ENCODE data around the gene FBRS.
"Not testable (repeated sequence)": the region's sequence is repeated elsewhere in the genome, so short reads cannot be mapped to it uniquely, and the experiment has no call there.

The FBRS gene

DNA sequence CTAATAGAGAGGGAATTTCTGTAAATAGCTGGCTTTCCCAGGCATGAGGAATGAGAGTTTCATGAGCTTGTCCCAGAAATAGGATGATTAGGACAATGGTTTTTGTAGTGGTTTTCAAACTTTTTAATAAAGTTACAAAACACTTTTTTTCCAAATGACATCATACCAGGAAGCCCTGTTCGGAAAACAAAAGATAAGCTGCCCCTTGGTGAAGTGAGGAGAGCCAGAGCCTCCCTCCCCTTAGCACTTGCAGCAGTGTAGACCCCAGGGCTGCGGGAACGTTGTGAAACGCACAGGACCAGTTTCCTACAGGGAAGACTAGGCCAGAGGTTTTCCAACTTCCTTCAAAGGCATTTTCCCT lies 7.6 kb downstream of the FBRS start:
- DNase-seq, result no peak

DNA sequence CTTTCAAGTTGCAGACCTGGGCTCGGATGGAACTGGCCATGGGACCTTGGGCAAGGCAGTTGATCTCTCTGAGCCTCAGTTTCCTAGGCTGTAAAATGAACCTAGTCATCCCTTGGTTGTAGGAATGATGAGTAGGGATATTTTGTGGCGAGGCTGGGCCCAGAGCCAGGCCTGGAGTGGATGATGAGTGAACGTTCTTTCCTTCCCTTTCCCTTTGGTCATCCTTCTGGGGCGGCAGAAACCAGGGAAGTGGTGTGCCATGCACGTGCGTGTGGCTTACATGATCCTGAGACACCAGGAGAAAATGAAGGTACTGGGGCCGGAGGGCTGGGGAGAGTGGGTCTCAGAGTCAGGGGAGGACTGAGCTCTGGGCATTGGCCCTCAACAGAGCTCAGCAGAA lies 8.4 kb downstream of the FBRS start:
- no peak for DNase-seq

DNA sequence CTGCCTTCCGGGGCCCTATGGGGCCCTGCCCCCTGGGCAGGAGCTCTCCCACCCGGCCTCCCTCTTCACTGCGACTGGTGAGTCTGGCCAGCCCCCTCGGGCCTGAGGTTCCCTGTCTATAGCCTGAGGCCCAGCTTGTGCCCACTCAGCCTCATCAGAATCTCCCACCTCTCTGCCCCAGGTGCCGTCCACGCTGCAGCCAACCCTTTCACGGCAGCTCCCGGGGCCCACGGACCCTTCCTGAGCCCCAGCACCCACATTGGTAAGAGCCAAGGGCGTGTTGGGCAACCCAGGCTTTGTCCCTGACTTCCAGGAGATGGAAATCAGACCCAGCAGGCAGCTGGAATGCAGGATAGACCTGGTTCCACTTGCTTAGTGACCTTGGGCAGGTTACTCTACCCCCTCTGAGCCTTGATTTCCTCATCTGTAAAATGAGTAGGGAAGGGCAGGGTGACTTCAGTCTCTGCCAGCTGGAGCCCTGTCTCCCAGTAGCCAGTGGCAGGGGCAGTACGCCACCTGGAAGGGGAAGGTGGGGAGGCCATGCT lies 9.2 kb downstream of the FBRS start:
- DNase-seq, result no peak

DNA sequence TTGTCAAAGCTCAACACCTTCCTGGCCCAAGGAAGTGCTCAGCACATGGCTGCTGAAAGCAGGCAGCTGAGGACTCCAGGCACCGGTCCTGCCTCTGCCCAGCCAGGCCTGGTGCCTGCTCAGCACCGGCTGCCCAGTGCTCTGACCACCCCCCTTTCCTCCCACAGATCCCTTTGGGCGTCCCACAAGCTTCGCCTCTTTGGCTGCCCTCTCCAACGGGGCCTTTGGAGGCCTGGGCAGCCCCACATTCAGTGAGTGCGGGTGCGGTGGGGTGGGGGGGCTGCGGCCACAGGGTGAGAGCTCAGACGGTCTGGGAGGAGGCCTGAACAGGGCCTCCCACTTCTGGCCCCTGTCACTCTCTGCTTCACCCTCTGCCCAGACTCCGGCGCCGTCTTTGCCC lies 10.2 kb downstream of the FBRS start:
- no peak for DNase-seq

DNA sequence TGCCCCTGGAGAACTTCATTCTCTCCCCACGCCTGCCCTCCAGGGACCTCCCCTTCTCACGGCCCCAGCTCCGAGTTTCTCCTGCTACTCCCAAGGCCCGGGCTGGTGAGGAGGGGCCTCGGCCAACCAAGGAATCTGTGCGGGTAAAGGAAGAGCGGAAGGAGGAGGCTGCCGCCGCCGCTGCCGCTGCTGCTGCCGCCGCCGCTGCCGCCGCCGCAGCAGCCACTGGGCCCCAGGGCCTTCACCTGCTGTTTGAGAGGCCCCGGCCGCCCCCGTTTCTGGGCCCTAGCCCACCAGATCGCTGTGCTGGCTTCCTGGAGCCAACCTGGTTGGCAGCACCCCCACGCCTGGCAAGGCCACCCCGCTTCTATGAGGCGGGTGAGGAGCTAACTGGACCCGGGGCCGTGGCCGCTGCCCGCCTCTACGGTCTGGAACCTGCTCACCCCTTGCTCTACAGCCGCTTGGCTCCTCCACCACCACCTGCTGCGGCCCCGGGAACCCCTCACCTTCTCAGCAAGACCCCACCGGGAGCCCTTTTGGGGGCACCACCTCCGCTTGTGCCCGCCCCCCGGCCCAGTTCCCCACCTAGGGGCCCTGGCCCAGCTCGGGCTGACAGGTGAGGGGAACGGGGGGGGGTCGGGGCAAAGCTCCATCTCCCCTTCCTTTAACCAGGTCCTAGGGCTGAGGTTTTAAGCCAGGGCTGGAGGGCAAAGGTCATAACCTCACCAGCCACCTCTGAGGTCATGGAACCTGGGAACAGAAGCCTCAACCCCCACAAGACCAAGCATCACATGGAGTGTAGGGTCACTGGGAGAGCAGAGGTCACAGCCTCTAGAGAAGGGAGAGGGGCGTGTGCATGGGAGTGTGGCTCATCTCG lies 11.0 kb downstream of the FBRS start:
- no peak for DNase-seq

DNA sequence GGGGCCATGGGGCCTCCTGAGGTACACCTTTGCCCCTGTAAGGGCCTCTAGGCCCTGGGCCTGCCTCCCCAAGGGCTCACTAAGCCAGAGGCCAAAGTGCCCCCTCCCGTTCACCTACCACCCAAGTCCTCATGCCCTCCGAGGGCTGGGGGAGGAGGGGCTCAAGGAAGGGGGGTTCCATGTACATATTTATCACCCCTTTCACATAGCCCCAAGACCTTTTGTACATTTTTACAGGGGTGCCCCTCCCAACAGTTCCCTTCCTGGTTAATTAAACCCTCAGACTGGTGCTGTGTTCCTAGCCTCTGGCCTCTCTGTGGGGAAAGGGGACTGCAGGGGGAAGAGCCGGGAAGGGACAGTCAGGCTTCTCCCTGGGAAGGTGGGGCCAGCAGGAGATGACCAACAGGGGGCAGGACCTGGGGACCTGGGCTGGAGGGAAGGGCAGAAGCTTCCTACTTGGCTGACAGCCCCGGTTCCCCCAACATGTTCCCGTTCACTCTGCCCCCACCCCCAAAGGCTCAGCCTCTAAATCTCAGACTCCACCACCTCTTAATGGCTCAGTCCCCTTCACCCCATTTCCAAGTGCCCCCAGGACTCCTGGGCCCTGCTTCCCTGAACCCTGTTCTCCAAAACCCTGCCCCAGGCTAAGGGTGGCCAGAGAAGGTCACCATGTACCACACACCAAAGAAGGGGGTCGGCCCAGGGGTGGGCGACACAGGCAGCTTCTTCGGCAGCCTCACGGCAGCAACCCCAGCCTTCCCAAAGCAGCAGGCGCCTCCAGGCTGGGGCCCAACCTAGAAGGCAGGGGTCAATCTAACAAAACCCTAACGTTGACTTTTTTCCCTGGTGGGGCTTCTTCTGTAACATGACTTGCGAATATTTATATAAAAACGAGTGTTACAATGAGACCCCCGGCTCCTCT lies 11.9 kb downstream of the FBRS start:
- DNase-seq, result no peak

DNA sequence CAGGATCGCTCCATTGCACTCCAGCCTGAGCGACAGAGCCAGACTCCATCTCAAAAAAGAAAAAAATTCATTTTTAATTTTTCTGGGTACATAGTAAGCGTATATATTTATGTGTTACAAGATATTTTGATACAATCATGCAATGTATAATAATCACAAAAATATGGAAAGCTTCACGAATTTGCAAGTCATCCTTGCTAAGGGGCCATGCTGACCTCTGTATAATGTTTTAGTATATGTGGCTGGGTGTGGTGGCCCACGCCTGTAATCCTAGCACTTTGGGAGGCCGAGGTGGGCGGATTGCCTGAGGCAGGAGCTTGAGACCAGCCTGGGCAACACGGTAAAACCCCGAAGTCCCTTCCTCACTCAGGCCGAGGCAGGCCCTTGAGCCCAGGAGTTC lies 16.9 kb downstream of the FBRS start:
- DNase-seq, result no peak

DNA sequence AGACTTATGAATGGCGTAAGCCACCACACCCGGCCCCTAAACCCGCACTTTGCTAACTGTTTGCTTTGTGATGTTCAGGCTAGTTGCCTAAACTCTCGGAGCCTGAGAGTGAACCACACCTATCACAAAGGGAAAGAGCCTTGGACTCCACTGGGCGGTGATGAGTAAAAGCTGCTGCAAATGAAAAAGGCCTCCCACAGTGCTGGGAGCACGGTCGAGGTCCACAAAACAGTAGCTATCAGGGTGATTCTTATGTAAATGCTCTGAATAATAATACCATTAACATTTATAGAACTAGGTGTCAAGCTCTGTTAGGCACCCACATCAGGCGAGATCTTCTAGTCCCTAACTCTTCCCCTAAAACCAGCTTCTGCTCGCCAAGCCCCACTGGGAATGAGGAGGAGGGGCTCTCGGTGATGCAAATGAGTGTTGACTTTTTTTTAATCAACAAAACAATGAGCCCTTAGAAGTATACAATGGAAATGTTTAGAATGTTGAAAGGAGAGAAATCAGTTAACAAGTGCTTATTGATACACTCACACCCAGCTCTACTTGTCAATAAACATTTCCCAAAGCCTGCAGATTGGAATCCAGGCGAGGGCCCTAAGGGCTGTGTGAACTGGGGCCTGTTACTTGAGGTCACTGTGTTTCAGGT lies 19.8 kb downstream of the FBRS start:
- DNase-seq, result no peak

DNA sequence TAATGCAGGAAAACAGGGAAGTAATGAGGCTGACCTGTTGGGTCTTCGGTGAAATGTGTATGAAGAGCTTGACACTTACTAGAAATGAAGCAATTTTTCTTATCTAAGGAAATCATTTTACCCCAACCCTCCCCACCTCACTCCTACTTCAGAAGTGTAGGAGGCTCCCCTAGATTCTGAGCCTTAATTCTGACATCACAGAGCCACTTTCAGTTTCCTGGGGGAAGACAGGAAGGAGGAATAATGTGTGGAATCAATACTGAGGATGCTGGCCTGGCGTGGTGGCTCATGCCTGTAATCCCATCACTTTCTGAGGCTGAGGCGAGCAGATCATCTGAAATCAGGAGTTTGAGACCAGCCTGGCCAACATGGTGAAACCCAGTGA lies 20.3 kb downstream of the FBRS start:
- no peak for DNase-seq

DNA sequence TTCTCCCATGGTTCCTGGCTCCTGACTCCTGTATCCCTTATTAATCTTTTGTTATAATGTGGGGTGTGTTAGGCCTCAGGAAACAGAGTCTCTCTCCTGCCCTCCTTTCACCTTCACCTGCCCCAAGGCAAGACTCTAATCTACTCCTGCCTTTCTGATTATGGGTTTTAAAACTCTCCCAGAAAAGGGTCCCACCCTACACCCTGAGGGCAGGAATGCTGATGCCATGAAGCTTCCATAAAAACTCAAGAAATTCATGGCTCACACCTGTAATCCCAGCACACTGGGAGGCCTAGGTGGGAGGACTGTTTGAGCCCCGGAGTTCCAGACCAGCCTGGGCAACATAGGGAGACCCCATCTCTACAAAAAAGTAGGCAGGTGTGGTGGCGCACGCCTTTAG lies 22.1 kb downstream of the FBRS start:
- DNase-seq, result no peak

DNA sequence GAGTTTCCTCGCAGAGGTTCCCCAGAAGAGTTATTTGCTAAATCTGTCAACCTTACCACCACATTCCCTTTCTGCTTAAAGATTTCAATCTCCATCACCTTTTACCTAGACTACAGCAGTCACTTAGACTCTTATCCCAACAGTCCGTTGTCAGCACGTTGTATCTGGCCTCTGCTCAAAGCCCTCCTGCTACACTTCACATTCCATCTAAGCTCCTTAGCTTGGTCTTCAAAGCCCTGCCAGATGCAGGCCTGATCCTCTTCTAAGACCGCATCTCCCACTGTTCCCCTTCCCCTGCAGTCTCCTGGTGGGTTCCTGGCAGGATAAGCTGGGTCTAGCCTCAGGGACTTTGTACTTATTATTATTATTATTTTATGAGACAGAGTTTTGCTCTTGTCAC lies 30.5 kb downstream of the FBRS start:
- no peak for DNase-seq

DNA sequence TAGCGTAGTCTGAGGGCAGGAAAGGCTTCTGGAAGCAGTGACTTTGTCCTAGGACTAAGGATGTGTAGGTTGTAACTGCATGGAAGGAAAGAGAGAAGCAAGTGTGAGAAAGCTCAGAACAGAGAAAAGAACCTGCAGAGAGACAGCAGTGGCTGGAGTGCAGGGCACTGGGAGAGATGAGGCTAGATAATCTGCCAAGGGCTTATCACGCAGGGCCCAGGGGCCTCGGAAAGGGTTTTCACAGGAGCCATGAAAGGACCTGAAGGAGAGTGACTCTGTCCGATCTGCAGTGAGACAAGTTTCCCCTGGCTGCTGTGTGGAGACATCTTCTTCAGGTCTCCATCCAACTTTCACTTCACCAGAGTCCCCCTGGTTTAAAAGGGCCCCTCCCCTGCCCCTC lies 33.7 kb downstream of the FBRS start:
- DNase-seq, result no peak

DNA sequence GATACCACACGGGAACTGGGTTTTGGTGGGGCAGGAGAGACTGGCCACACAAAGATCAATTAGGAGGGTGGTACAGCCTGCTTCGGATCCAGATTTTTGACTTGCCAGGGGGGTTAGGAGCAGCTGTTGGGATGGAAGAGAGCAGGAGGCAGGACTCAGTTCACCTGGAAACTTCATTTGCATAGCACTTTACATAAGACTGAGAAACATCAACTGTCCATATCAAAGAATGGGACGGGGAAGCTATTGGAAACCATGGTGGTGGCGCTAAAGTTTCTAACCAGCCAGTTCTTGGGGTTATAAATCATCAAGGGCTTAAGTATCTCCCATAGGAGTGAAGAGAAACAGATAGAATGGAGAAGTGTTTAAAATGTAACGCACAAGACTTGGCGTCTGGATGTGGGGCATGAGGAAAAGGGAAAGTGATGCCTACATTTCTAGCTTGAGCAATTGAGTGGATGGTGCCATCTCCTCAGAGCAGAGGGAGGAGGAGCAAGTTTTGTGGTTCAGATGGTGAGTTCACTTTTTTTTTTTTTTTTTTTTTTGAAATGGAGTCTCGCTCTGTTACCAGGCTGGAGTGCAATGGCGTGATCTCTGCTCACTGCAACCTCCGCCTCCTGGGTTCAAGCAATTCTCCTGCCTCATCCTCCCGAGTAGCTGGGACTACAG lies 34.3 kb downstream of the FBRS start:
- no peak for DNase-seq

DNA sequence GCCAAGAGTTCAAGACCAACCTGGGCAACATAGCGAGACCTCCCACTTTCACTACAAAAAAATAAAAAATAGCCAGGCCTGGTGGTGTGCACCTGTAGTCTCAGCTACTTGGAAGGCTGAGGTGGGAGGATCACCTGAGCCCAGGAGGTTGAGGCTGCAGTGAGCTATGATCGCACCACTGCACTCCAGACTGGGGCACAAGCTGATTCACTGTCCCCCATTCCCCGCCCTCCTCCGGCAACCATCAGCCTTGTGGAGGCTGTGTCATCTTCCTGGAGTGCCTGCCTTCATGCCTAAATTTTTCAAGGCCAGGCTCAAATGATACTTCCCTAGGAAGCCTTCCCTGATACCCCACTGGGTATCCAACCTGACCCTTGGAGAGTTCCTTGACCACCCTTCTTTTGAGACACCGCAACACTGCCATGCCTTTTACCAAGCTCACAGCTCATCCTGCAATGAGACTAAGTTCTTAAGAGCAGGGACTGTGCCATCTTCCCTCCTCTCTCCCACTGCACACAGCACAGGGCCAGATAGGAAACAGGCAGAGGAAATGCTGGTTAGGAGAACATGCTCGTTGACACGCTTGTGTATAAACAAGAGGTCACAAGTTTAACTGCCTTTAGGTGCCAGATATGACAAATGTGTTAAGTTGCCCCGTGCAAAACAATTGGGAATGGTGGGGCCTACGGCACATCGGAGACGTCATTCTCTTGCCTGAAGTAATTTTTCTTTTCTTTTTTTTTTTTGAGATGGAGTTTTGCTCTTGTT lies 36.9 kb downstream of the FBRS start:
- DNase-seq, result no peak

DNA sequence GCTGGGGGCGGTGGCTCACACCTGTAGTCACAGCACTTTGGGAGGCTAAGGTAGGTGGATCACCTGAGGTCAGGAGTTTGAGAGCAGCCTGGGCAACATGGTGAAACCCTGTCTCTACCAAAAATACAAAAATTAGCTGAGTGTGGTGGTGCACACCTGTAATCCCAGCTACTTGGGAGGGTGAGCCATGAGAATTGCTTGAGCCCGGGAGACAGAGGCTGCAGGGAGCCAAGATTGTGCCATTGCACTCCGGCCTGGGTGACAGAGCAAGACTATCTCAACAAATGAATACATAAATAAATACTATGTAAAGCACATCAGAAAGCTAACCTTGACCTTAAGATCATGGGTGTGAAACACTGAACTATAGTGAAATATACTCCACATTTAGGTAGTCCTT lies 38.4 kb downstream of the FBRS start:
- not testable (repeated sequence) for DNase-seq

DNA sequence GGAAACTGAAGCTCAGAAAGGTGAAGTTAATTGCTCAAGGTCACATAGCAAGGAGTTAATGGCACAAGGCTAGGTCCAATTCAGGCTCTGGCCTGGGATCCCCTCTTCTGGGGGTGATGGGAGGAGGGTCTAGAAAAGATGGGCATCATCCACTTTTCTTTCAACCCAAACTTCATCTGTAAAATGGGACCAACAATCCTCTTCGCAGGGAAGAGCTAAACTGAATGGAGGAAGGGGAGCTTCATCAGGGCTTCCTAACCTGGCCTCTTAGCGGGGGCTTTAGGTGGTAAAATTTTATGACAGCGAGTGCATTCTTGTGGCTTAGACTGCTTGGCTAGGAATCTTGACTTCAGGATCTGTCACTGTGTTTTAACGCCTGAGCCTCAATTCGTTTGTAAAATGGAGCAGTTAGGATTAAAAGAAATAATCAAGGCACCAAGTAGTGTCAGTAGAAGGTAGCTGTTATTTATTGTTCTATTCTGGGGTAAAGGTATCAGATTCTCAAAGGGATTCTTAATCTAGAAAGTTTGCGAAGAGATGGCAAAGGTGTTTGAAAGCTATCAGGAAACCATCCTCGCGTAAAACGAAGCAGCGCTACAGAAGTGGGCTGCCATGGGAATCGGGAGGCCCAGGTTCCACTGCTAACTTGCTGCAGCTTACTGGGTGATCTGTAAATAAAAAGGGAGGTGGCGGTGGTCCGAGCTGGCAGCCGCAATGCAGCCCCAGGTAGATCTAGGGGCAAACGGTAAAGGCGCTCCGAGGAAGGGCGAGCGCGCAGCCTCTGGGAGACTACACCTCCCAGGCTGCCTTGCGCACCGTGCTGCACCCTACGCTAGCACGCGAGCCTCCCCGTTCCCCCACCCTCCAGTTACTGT lies 39.3 kb downstream of the FBRS start:
- no peak for DNase-seq

DNA sequence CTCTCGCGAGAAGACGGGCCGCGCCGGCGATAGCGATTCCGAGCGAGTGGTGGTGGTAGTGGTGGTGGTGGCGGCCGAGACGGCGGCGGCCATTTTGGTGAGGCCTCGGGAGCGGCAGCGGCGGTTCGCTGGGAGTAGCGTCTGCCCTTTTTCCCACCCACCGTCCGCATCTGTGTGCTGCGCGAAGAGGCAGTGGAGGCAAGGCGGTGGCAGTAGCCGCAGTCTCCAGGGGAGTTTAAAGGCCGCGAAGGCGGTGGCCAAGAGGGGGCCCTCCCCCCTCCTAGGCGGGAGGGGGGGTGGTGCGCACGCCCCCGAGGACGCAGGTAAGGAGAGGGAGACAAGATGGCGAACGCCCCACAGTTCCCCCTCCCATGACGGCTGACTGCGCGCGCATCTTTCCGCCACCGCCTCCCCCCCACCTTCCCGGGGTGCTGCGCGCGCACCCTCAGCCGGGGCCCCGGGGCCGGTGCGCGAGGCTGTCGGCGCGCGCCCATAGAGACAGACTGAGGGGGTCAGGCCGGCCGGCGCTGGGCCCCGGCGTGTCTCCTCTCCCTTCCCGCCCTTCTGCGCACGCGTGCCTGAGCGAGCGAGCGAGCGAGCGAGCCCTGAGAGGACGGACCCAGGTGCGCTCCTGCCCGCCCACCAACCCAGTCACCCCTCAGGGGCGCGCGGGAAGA lies 40.0 kb downstream of the FBRS start:
- DNase-seq, result peak; percentile 97

DNA sequence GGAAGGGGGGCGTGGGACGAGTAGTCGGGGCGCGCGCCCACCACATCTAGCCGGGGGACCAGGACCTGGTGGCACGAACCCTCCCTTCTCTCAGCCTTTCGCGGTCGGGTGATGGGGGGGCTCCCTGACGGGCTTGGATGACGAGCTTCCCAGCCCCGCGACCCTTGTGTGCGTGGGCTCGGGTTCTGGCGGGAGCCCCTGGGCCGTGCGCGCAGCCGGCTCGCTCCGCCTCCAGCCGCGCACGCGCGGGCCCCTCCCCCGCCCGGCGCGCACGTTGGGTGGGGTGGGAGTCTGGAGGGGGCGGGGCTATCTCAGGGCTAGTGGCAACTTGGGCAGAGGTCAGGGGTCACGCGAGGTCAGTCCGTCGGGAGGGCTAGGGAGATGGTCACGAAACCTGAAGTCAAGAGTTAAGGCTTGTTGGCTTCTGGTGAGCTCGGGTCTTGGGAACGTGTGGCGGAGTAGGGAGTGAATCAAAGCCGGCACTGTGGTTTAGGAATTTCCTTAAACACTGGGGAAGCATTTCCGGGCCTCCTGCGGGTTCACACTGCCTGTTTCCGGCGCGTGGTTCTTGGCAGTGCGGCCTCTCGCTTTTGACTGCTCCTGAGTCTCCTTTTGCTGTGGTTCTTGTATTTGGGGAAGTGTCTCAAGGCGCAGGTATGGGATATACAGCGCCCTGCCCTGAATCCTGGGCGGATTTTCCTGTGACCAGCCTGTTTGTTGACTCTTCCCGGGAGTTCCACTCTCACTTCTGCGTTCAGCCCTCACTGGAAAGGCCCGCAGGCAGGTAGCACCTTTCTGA lies 40.8 kb downstream of the FBRS start, which contains the start of gene SRCAP:
TSS of gene SRCAP (plus strand) at position 356 of the 799 bp plus-strand sequence. CDS start 1,654 bp downstream, outside the sequence.
- peak; percentile 69 for DNase-seq

DNA sequence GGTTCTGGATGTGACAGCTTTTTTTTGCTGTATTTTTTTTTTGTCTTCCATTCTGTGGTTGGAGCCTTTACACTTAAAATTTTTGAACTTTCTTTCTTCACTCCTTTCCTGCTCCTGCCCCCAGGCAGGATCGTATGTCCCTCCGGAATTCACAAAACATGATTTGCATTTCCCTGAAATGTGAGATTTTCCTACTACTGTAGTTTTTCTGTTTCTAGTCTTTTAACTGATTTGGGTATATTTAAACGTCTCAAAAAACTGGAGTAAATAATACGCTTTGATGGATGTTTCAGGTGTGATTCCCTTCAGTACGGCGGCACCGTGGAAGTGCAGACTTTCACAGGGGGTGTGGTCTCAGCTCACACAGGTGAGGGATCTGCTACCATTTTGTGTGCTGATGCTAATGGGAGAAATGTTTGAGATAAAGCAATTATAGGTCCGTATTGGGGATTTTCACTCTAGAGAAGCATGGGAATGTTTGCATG lies 41.4 kb downstream of the FBRS start:
- DNase-seq, result no peak

Data from T1000 (cell line).